OCI-LY7 (cell line): Measurements from ENCODE around the gene CATSPERD.

Experiments
- EZH2phosphoT487 ChIP-seq: fragments of 200-600 bp; sonication (generic); IDR thresholded peaks from 2 replicates; pipeline ENCODE4 v1.6.1; 2018; ENCODE audit warnings: low read depth, borderline replicate concordance, mild to moderate bottlenecking, mixed run types, antibody characterized with exemption, low read length, moderate library complexity, mixed read lengths
- TF ChIP-seq, protein P1 (sequence below): fragments of 200-600 bp; sonication (generic); conservative IDR thresholded peaks from 2 replicates; pipeline ENCODE4 v1.5.1; 2014; ENCODE audit warnings: mild to moderate bottlenecking, antibody characterized with exemption, low read length, moderate library complexity, mixed read lengths

DNA sequence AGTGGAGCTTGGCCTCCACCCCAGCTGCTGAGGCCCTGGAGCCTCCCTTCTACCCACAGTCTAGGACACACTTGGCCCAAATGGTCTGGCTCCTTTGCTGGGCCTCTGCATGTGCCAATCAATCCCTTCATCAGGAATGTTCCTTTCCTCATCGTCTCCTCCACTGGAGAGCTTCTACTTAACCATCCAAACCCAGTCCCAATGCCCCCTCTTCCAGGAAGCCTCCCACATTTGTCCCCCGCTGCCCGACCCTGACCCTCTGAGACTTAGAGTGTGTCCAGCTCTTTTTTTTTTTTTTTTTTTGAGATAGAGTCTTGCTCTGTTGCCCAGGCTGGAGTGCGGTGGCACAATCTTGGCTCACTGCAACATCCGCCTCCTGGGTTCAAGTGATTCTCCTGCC is 68.0 kb downstream of the CATSPERD start:
- TF ChIP-seq, protein P1, sequence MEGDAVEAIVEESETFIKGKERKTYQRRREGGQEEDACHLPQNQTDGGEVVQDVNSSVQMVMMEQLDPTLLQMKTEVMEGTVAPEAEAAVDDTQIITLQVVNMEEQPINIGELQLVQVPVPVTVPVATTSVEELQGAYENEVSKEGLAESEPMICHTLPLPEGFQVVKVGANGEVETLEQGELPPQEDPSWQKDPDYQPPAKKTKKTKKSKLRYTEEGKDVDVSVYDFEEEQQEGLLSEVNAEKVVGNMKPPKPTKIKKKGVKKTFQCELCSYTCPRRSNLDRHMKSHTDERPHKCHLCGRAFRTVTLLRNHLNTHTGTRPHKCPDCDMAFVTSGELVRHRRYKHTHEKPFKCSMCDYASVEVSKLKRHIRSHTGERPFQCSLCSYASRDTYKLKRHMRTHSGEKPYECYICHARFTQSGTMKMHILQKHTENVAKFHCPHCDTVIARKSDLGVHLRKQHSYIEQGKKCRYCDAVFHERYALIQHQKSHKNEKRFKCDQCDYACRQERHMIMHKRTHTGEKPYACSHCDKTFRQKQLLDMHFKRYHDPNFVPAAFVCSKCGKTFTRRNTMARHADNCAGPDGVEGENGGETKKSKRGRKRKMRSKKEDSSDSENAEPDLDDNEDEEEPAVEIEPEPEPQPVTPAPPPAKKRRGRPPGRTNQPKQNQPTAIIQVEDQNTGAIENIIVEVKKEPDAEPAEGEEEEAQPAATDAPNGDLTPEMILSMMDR = no peak
- TF ChIP-seq EZH2phosphoT487 = no peak
